HG02763 (cell line): ENCODE results near the gene ERBIN.
"Not testable (repeated sequence)": the region's sequence is repeated elsewhere in the genome, so short reads cannot be mapped to it uniquely, and the experiment has no call there.

ENCODE experiments used
- ATAC-seq: cut with Tn5 transposase; IDR thresholded peaks from one replicate; pipeline ENCODE4 v1.9.1; 2021; ENCODE audit warnings: mild to moderate bottlenecking, moderate library complexity; ENCODE audit not compliant: unreplicated experiment

The ERBIN gene

DNA sequence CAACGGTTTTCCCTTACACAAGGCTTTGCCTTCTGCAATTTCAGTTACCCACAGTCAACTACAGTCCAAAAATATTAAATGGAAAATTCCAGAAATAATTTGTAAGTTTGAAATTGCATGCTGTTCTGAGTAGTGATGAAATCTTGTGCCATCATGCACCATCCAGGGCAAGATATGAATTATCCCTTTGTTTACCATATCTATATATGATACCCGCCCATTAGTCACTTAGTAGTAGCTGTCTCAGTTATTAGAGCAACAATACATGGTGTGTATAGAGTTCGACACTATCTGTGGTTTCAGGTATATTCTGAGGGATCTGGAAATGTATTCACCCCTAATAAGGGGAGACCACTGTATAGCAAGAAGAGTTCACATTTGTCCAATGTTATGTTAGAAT, 29.4 kb downstream of the ERBIN start:
- no peak for ATAC-seq

DNA sequence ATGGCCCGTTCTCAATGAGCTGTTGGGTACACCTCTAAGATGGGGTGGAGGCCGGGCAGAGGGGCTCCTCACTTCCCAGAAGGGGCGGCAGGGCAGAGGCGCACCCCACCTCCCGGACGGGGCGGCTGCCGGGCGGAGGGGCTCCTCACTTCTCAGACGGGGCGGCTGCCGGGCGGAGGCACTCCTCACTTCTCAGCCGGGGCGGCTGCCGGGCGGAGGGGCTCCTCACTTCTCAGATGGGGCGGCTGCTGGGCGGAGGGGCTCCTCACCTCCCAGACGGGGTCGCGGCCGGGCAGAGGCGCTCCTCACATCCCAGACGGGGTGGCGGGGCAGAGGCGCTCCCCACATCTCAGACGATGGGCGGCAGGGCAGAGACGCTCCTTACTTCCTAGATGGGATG, 31.3 kb downstream of the ERBIN start:
- not testable (repeated sequence) for ATAC-seq

DNA sequence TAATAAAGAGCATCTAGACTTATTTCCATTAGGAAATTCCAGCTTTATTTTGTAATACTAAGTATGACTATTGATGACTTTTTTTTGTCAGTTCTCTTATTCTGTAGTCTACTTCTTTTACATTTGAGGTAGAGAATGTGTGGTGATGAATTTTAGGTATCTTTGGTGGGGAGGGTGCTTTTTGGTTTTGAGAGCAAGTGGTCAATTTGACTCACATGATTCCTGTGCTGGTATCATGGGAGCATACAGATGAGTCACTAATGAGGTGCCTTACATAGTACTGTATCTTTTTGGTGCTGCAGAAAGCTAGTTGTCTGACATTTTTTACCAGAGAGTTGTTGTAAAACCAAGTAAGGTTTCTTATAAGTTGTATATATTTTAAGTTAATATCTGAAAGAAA, 35.3 kb downstream of the ERBIN start:
- ATAC-seq = peak; percentile 92

DNA sequence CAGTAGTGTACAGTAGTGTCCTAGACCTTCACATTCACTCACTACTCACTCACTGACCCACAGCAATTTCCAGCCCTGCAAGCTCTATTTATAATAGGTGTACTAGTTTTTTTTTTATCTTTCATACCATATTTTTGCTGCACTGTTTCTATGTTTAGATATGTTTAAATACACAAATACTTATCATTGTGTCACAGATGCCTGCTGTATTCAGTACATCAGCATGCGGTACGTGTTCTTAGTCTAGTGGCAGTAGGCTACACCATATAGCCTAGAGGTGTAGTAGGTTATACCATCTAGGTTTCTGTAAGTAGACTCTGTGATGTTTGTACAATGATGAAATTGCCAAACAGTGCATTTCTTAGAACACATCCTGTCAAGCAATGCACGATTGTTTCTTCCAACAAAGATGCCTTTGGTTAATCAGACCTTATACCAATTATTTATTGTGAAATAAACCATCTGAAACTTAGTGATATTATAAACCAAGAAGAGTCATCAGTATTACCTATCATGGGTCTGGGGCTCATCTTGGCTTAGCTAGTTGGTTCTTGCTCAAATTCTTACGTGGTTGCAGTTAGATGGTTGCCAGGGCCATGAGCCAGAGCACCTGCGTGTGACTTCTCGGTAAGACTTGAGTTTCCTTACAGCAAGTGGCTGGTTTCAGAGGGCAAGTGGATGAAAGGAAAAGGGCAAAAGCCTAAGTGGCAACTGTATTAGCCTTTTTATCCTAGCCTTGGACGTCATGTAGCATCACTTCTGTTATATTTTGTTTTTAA, 41.1 kb downstream of the ERBIN start:
- ATAC-seq = no peak

DNA sequence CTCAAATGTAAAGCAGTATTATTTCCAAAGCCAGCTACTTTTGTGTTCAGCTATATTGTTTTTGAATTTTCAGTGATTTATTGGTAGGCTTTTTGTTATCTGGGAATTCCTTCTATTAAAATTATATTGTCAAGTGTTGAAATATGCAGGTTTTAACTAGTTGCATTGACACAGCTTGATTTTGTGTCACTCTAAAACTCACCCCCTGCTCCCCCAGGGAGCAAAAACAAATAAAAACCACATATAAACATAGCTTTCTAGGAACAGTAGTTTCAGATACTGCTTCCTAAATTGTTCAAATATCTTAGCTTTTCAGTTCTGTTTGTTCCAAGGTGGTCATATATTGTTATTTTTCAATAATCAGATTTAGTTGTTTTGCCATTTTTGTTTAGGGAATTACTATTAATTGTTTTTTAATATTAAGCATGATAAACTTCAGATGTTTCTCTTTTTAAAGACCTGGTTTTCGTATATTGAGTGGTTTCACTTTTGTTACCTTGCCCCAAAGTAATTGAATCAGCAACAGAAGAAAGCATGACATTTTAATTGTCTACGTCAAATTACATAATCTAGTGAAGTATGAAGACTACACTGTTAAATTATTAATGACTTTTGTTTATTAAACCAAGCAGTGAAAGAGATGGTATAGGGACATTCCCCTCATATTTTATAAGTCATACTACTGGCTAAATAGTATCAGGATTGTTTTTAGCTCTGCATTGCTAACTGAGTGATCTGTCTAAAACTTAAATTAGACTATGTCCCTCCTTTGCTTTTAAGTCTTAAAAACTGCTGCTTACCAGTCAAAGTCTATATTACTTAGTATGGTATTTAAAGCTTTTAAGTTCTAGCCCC, 43.4 kb downstream of the ERBIN start:
- no peak for ATAC-seq

DNA sequence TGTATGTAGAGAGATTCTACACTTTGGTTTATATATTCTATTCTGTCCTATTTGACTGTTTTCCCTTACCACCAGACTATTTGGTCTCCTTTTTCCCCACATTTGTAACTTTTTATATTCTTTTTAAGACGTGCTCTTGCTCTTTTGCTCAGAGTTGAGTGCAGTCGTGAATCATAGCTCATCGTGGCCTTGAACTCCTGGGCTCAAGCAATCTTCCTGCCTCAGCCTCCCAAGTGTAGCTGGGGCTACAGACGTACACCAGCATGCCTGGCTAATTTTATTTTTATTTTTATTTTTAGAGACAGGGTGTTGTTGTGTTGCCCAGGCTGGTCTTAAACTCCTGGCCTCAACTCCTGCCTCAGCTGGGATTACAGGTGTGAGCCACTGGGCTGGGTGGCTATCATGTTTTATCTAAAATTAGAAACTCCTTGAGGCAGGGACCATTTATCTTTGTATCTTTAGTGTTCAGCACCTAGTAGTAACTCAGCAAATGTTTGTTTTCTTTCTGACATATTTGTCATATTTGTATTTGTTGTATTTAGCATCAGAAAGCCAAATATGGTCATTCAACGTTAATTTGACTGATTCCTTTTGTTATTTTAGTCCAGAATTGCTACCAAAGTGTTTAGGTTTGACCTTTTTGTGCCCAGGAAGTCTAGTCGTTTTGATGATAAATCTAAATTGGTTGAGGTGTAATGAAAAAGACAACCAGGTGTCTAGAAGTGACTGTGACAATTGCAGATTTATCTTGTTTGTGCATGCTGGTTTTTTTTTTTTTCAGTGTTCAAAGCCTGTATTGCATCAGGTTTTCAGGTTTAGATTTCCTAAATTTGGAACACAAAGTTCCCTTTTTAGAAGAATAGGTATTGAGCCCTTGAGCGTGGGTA, 44.3 kb downstream of the ERBIN start:
- ATAC-seq = no peak

DNA sequence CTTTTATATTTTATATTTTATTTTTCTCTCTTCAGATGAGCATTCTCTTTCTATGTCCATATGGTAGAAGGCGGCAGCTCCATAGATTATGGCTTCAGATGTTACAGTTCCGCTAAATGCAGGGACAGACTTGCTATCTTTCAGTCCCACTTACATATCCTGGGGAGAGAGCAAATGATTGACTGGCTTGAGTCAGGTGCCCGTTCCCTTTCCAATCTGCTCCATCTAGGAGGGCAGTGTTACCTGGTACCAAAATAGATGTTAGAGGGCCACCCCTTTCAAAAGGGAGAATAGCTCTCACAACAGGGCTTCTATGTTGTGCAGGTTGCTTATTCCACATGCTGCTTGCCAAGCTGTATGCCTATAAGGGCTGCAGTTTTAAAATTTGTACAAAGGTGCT, 45.3 kb downstream of the ERBIN start:
- ATAC-seq = no peak

DNA sequence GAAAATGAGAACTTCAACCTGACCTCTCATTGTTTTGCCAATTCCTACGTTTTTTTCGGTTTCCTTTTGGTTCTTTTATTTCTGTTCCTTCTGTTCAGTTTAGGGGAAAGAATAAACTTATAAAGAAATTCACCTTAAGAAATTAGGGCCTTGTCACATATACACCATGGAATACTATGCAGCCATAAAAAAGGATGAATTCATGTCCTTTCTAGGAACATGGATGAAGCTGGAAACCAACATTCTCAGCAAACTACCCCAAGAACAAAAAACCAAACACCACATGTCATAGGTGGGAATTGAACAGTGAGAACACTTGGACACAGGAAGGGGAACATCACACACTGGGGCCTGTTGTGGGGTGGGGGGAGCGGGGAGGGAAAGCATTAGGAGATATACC, 46.5 kb downstream of the ERBIN start:
- ATAC-seq = not testable (repeated sequence)

DNA sequence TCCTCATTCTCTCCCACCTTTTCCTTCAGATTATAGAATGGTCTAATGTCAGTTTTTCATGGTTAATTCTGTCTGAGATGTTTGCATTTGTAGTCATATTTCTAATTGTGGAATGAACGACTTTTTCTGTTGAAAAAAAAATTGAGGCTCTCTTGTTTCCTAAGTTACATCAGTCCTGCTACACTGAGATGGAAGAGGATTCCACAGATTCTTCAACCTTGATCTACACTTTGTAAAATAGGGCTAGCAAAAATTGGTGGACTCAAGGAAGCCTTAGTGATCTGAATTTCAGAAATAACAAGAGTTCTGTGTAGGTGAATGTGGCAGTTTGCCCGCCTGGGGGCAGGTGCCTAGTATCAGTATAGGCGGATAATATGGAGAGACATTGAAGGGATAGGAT, 51.9 kb downstream of the ERBIN start:
- no peak for ATAC-seq

DNA sequence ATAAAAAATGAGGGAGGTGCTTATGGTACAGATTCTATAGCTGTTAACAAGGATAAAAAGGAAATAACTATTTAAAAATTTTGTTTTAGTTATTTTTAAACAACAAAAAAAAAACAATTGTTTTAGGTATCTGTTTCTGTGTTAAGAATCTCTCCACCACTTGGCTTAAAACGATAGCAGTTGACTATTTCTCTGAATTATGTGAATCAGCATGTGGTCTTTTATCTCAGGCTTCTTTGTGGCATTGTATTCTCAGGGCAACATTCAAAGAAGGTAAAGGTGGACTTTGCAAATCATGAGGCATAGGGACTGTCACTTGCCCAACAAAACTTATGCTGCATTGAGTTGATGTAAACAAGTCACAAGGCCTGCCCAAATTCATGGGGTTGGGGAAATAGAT, 55.2 kb downstream of the ERBIN start:
- no peak for ATAC-seq

DNA sequence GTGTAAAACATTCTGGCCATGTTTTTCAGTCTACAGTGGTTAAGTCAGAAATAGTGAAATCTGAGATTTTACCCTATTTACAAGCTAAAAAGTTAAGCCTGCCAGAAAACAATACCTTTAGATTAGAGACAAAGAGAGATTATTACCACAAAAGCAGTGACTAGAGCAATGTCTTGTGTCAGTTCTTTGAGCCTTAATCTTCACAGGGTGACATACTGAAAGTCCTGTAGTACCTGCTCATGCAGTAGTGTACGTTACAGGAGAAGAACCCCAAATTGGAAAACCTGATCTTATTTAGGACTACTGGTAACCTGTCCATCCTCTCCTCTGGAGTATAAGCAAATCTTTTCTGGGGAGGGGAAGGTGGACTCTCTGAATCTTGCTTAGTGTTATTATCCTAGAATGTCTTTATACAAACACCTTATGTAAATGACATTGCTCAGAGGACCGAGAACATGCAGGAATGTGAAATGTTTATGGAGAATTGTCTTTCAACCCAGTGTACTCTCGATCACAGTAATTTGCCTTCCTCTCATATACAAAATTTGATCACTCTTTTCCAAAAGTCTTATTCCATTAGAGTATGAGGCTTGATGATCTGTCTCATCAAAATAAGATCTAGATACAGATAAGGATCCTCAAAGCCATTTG, 55.7 kb downstream of the ERBIN start:
- ATAC-seq = no peak

DNA sequence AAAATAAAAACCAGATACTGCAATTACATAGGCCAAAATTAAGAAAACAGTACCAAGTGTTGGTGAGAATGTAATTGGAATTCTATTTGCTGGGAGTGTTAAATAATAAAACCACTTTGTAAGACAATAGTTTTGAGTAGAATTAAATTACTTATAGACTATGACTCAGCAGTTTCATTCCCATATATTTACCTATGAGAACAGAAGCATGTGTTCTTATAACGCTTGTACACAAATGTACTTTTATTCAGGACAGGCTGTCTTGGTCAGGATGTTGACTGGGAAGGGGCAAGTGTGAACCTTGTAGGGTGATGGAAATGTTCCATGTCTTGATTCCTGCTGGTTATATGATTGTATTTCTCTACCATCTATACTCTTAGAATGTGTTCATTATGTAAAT, 56.3 kb downstream of the ERBIN start:
- ATAC-seq = no peak

DNA sequence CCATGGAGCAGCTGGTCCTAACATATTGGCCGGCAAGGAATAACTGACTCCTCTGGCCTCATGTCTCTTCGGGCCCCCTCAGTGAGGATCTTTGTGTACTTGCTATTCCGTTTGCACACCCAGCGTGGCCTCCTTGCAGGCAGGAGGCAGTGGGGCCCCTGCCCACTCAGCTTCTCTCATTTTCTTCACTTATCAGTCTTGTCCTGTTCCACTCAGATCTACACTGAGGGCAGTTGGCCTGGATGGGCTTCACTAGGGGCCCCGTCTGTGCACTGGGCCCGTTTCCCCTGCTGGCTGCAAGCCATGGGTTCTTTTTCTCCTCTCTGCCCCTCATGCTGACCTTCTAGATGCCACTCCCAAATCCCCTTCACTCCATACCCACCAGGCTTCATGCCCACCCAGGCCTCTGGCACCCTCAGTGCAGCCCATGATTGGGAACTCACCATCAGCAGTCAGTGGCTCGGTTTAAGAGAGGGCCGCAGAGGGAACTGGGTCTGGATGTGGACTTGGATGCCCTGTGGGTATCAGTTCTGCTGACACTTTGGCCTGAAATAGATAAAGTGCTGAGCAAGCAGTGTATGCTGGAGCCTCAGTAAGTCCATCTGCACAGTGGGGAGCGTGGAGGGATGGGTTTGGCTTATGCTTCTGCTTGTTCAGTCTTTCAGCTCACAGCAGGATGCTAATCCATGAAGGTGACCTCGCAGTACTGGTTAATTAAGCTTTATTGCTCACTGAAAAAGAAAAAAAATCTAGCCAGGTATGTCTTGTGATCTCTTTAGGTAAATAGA, 57.9 kb downstream of the ERBIN start:
- no peak for ATAC-seq

DNA sequence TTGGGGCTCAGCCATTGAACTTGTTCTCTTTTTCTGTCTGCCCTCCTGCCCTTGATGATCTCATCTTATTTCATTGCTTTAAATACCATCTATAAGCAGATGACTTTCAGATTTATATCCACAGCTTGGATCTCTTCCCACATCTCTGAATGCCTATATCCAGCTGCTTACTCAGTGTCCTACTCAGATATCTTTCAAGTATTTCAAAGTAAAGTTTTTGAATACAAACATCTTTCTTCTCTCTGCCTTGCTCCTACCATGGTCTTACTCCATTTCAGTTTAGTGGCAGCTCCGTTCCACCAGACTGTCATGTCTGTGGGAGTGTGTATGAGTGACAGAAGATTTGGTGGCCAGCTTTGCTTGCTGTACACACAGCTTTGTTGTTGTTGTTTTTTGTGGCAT, 59.7 kb downstream of the ERBIN start:
- no peak for ATAC-seq

DNA sequence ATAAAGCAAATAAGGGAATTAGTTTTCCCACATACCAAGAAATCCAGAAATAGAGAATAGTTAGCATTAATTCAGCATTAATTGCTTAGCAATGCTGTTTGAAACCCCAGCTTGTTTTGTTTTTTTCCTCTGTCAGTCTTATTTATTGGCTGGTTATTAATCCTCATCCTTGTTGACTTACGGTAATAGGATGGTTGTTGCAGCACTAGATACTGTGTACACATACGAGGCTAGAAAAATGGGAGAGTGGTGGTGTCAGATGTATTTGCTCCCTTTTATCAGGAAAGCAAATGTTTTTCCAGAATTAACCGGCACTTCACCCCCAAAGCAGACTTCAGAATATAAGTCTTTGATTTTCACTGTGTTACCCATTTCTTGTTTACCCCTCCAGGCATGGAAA, 60.4 kb downstream of the ERBIN start:
- no peak for ATAC-seq

DNA sequence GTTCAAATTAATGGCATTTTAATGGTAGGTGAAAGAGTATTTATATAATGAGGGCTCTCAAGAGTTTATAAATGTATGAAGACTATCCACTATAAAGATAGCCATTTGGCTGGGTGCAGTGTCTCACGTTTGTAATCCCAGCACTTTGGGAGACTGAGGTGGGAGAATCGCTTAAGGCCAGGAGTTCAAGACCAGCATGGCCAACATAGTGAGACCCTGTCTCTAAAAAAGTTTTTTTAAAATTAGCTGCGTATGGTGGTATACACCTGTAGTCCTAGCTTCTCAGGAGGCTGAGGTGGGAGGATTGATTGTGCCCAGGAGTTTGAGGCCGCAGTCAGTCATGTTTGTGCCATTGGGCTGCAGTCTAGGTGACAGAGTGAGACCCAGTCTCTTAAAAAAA, 61.6 kb downstream of the ERBIN start:
- ATAC-seq = no peak

DNA sequence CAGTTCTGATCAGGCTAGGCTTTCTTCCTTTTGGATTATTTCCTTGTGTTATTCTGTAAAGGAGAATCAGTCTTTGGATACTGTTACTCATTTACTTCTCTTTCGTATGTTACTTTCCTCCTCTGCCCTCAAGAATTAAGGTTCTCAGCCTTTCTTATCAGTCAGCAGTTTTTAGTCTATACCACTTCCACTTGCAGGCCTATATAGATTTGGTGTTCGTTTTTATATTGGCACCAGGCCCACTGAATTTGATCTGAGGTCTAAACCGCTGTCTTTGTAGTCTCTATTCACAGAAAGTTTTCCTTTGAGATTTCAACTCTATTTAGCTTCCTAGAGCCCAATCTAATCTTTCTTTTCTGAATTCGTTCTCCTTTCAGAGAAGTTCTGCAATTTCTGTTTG, 62.8 kb downstream of the ERBIN start:
- ATAC-seq = no peak

DNA sequence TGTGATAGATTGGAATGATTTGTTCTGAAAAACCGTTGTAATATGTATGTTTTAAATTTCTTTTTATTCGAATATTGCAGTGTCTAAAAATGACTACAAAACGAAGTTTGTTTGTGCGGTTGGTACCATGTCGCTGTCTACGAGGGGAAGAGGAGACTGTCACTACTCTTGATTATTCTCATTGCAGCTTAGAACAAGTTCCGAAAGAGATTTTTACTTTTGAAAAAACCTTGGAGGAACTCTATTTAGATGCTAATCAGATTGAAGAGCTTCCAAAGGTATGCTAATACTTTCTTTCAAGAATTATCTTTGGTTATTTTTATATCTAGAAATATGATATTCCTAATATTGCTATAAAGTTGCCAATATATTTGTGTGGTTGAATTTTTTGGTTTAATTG, 66.3 kb downstream of the ERBIN start:
- no peak for ATAC-seq

DNA sequence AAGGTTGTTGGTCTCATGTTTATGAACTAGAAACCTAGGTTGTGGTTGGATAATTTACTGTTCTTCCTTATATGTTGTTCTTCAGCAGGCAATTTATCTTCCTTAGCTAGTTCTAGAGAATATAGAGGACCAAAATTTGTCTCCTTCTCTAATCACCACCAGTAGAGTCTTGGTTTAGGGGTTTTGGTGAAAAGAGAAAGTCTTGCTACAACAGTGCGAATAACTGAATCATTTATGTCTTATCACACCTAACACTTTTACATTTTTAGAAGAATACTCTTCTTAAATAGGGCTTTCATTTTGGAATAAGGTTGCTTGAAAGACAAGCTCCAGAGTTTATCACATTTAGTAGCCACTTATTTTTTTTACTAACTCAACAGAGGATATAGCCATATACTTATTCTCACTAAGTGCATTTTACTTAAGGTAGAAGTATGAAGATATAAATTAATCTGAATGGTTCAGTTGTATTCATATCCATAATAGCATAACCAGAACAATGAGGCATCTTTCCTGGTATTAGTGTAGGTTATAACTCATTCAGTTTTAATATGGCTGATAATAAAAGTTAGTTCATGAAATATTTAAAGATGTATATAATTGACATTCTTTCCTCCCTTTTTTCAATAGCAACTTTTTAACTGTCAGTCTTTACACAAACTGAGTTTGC, 67.9 kb downstream of the ERBIN start:
- ATAC-seq = no peak
